Anterior cingulate cortex (tissue), 58 donors: ENCODE results near the gene GMEB2.
"Not testable (repeated sequence)": the region's sequence is repeated elsewhere in the genome, so short reads cannot be mapped to it uniquely, and the experiment has no call there.

Experiments used
- DNase-seq, 58 donors: peaks; one replicate each; lab custom pipeline; 2025; lab: John Stamatoyannopoulos, UW

GMEB2 gene, protein sequence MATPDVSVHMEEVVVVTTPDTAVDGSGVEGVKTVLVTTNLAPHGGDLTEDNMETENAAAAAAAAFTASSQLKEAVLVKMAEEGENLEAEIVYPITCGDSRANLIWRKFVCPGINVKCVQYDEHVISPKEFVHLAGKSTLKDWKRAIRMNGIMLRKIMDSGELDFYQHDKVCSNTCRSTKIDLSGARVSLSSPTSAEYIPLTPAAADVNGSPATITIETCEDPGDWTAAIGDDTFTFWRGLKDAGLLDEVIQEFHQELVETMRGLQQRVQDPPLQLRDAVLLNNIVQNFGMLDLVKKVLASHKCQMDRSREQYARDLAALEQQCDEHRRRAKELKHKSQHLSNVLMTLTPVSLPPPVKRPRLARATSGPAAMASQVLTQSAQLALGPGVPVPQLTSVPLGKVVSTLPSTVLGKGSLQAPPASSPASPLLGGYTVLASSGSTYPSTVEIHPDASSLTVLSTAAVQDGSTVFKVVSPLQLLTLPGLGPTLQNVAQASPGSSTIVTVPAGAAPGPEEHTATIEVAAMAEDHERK

DNA sequence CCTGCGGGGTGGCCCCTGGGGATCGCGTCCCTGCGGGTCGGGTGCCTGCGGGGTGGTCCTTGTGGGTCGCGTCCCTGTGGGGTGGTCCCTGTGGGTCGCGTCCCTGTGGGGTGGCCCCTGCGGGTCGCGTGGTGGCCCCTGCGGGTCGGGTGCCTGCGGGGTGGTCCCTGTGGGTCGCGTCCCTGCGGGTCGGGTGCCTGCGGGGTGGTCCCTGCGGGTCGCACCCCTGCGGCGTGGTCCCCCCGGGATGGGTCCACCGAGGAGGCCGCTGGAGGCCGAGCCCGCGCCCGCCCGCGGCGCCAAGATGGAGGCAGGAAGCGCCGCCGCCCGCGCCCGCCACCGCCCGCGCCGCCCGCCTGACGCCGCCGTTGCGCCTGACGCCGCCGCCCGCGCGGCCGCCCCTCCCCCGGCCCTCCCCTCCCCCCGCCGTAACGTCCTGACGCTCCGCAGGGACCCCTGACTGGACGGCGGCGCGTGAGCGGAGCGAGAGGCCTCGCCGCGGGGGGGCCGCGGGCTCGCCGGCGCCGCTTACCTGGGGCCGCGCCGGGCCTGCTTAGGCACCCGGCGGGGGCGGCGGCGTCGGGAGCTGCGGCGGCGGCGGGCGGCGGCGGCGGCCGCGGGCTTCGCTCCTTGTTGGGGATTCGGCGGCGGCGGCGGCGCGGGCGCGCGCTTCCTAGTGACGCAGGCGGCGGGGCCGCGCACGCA is at the start of gene GMEB2:
Gene GMEB2, minus strand, starts transcription at position 678 of the 705 bp plus-strand sequence. CDS start 7,704 bp downstream, outside the sequence.
- peak in 53 of 58 donors; percentile 44 to 92 (median 81) for DNase-seq

DNA sequence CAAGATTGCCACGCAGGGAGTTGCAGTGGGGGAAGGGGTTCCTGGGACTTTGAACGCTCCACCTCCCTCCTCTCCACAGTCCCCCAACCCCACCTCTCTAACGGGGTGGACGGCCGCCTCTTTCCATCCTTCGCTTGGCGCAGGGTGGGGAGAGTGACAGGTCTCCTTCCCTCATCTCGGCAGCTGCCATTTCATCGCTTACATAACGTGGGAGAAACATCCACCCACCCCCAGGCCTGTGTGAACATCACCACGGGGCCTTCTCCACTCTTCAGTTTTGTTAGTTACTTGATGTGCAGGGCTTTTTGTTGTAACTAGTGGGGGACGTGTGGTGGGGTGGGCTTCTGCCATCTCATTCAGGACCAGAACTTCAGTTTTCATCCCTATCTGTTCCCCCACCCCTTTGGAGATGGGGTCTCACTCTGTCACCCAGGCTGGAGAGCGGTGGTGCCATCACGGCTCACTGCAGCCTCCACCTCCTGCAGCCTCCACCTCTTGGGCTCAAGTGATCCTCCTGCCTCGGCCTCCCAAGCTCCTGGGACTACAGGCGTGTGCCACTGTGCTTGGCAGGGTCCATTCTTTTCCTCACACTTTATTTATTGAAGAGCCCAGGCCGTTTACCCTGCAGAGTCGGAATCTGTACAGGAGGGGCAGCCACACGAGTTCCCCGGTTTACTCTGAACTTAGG is 48.9 kb upstream of the GMEB2 start:
- no peak for DNase-seq

DNA sequence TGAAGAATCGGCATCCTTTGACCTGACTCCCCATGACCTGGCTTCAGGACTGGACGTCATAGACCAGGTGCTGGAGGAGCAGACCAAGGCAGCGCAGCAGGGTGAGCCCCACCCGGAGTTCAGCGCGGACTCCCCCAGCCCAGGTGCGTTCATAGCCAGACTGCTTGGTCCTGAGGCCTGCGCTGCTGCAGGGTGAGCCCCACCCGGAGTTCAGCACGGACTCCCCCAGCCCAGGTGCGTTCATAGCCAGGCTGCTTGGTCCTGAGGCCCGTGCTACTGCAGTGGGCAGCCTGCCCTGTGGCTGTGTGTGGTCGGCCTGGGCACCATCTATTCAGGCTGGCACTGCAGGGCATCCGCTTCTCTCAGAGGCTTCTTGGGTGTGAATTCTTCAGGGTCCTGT is 47.0 kb upstream of the GMEB2 start:
- no peak for DNase-seq

DNA sequence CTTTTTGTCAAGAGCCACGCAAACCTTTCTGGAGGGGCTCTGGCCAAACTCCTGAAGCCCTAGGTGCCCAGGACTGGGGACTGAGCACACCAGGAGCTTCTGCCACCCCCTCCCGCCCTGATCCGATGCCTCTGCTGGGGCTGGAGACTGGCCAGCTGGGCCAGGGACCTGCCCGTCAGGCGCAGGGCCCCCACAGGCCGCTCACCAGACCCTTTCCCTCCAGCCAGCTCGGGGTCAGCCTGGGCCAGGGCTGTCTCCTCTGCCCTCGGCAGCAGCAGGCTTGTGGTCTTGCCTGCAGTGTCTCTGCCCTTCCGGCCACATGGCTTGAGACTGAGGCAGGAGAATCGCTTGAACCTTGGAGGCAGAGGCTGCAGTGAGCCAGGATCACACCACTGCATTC is 45.8 kb upstream of the GMEB2 start:
- no peak for DNase-seq

DNA sequence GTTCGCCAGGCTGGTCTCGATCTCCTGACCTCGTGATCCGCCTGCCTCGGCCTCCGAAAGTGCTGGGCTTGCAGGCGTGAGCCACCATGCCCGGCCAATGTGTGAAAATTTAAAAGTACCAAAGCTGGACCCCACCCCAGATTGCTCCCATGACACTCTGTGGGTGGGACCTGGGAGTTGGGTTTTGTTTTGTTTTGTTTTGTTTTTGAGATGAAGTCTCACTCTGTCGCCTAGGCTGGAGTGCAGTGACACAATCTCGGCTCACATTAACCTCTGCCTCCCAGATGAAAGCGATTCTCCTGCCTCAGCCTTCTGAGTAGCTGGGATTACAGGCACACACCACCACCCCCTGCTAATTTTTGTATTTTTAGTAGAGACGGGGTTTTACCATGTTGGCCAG is 44.8 kb upstream of the GMEB2 start:
- not testable (repeated sequence) for DNase-seq

DNA sequence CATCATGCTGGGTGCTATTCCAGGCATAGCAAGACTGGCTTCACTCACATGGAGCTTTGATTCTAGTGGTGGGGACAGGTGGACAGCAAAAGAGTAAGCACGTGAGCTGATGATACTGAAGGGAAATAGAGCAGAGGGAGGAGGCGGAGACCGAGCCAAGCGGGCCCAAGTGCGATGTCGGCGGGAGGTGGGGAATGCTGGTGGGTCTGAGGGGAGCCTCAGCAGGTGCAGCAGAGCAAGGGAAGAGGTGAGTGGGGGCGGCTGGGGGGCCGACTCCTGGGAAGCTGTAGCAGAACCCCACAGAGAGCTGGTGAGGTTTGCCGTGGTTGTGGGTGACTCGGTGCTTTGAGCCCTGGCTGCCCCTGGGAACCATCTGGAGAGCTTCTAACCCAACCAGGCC is 41.5 kb upstream of the GMEB2 start:
- no peak for DNase-seq

DNA sequence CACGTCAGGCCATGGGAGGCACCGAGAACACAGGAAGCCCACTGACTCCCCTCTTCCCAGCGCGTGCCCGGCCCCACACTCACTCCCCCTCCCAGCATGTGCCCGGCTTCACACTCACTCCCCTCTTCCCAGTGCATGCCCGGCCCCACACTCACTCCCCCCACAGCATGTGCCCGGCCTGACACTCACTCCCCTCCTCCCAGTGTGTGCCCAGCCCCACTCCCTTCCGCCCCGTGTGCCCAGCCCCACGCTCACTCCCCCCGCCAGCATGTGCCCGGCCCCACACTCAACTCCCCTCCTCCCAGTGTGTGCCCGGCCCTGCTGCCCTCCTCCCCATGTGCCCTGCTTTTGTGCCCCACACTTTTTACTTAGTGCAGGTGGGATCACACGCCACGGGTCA is 41.0 kb upstream of the GMEB2 start:
- no peak for DNase-seq

DNA sequence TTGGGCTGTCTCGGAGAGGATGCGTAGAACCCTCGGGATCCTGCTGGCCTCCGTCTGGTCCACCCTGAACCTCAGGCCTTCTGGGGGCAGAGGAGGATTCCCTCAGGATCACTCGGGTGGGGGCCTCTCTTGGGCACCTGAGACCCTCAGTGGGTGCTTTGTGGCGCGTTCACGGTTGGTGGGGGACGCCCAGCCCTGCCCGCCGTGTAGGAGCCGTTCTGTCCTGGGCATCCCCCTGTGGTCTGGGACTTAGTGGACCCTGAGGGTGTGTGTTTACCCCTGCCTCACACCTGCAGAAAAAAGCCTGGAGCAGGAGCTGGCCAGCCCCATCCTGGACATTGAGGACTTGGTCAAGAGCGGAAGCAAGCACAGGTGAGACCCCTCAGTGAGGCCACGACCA is 38.8 kb upstream of the GMEB2 start:
- DNase-seq, result no peak

DNA sequence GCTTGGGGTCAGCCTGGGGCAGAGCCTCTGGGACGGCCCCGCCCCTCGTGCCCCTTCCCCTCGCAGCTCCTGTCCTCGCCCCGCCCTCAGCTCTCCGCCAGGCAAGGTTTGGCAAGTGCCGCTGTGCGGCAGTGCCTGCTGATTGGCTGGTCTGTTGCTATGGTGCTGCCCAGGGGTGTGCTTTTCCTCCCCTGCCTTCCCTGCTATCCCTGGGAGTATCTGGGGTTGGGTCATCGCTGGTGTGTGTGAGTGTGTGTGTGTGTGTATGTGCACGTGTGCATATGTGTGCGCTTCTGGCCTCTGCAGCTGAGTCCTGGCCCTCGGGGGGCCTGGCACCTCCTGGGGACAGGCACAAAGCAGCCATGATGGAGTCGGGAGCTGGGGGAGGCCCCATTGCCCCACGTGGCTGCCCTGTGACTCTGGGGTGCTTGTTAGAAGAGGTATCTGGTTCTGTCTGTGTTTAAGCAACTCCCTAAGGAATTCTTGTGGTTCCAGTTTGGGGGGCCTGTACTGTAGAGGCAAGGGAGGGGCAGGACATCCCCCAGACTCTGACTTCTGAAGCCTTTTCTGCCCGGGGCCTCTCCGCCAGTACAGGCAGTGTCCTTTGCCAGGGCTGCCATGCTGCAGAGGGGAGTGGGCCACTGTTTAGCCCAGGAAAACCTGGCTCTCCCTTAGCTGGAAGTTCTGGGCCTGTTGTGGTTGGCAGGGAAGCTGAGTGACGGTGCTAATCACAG is 38.1 kb upstream of the GMEB2 start:
- DNase-seq, result peak in 50 of 58 donors; percentile 16 to 82 (median 45)

DNA sequence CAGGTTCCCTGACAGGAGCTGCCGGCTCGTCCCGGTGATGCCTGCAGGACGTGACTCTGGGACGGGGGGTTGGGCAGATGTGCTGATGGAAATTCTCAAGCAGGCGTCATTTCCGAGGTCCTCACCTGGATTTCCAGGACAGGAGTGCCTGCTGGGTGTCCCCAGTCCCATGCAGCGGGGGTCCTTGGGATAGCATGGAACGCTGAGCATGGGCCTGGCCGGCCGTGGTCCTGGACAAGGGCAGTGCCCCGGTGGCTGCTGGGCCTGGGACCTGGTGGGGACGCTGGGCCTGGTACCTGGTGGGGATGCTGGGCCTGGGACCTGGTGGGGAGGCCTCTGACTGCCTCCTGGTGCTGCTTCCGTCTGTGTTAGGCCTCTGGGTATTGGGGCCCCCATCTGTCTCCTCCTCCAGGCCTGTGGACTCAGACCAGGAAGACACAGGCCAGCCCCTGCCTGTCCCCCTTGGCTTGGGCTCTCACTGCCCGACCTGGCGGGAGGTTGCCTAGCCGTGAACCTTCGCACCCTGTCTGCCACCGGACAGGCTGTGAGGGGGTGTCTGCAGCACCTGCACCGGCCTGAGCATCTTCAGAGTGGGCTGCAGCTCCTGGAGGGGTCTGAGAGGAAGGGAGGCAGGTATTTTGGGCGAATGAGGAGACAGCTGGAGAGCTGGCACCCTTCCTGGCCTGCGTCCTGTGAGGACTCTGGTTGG is 37.4 kb upstream of the GMEB2 start:
- DNase-seq, result no peak

DNA sequence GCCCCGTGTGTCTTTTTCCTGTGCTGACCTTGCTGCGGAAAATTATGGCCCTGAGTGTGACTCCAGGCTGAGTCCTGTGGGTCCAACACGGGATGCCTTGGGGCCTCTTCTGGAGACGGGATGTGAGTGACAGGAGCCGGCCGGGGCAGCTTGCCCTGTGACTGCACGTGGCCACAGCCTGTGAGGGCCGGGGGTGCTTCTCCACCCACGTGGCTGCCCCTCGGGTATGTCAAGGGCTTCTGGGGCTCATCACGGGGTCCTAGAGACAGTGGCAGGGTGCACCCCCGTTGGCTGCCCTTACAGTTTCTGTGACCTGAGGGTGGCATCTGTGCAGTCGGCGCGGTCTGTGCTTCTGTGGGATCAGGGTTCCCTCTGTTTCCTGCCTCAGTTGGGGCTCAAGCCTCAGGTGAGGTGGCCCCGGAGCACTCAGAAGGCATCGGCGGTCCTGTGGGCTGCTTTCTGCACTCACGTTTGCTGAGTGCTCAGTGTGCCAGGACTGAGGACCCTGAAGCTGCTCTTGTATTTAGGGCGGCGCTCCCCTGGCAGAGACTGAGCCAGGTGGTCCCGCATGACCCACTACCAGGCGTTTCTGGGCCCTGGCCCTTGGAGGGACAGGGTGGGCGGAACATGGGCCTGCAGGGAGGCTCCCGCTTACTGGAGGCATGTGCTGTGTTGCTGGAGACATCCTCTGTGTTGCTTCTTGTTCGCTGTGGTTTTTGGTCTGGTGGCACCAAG is 36.6 kb upstream of the GMEB2 start:
- DNase-seq, result no peak

DNA sequence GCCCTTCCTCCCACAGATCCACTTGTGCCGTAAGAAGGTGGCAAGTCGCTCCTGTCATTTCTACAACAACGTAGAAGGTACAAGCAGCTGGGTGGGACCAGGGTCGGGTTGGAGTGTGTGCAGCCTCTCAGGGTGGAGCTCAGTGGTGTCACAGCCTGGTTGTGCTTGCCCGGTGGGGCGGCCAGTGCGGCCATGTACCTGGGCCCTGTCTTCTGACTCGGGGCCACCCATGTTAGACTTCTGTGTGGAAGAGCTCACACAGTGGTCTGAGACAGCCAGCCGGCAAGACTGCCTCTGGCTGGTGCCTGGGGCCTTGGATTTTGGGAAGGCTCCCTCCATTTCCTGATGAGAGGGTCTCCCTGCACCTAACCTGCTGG is 35.9 kb upstream of the GMEB2 start:
- no peak for DNase-seq

DNA sequence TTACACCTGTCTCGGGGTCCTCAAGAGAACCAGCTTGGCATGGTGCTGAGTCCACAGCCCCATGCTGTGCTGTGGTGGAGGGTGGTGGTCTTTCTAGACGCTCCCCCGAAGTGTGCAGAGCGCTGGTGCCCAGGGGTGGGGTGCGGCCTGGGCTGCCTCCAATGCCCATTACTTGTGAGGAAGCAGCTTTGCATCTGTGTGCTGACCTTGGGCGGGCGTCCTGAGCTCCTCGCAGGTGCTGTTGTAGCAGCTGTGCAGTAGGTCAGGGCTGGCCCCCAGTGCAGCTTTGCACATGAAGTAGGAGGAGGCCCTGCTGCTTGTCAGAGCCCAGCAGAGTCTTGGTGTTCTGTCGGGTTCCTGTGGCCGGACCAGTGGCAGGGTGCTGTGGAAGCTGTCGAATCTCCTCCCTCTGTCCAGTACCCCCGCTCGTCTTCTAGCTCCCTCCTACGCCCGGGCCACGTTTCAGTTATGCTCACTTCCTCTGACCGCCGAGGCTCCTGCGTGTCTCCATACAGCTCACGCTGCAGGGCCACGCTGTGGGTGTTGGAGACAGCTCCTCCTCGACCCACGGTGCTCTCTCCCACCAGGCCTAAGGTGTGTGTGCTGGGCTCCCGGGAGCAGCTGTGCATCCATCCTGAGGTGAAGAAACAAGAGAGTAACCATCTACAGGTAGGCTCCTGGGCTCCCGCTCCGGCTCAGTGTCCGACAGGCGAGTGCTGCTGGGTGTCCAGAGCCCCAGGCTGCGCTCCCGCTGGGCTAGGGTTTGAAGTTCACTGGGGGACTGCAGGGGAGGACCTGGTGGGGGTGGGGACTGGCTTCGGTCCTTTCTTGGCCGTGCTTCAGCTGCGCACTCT is 35.3 kb upstream of the GMEB2 start:
- no peak for DNase-seq

DNA sequence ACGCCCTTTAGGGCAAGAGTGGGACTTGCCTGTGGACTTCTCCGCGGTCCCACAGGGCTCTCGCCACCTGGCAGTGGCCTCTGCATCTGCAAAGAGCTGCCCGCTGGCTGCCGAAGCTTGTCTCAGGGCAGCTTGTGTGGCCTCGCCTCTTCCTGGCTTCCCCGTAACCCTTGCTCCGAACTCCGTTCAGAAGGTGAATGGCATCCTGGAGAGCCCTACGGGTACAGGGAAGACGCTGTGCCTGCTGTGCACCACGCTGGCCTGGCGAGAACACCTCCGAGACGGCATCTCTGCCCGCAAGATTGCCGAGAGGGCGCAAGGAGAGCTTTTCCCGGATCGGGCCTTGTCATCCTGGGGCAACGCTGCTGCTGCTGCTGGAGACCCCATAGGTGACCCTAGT is 34.2 kb upstream of the GMEB2 start:
- DNase-seq, result no peak

DNA sequence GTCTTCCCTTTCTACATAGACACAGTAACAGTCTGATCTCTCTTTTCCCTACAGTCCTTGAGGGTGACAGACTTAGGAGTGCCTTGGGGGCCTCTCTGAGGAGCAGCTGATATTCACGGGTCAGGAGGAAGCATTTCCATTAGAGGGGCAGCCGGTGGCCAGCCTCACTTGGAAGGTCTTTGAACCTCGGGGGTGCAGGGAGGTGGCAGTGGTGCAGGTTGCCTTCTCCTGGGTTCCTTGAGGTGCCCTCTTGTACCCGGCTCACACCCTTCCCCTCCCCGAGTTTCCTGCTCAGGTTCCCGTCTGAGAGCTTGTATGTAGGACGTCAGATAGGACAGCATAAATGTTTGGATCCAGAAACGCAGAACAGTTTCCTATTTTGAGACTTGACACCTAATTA is 33.7 kb upstream of the GMEB2 start:
- no peak for DNase-seq

DNA sequence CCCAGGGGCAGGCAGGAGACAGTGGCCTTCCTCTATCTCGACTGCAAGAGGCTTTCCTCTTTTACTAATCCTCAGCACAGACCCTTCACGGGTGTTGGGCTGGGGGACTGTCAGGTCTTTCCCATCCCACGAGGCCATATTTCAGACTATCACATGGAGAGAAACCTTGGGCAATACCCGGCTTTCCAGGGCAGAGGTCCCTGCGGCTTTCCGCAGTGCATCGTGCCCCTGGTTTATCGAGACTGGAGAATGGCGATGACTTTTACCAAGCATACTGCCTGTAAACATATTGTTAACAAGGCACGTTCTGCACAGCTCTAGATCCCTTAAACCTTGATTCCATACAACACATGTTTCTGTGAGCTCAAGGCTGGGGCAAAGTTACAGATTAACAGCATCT is 33.3 kb upstream of the GMEB2 start:
- not testable (repeated sequence) for DNase-seq

DNA sequence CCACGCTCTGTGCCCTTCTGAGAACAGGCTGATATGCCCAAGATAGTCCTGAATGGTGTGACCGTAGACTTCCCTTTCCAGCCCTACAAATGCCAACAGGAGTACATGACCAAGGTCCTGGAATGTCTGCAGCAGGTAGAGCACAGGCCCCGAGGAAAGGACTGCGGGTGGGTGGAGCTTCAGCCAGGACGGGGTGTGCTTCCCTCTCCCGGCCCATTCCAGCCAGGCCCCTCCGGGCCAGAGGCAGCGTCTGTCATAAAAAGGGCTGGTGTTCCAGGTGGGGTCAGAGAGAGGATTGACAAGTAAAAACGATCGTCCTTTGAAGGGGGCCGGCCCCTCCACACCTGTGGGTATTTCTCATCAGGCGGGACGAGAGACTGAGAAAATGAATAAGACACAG is 32.5 kb upstream of the GMEB2 start:
- DNase-seq, result no peak

DNA sequence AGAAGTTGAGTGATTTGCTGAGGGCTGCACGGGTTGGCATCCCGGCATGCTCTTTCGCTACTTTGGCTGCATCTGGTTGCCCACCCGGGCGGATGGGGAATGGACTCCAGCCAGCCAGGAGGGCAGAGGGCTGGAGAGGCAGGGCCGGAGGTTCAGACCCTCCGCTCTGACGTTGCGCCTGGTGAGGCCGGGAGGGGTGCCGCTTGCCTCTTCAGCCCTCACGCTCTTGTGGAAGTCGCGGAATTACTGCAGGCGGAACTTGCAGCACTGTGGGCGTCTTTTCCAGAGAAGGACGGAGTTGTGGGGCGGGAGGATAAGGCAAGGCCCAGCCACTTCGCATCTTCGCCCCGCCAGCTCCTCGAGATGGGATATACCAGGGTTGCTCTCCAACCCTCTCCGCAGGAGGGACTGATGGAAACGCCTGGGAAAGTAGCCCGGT is 31.9 kb upstream of the GMEB2 start:
- peak in 3 of 58 donors; percentile 63 to 76 (median 71) for DNase-seq
